Chondrocyte (in vitro differentiated cells): ENCODE results near the gene PRX. TPM values are rescaled to one million over a fixed set of nuclear protein-coding genes. Genes with fewer than 3 reads are reported as not detected.
"Not testable (repeated sequence)": the region's sequence is repeated elsewhere in the genome, so short reads cannot be mapped to it uniquely, and the experiment has no call there.

ENCODE experiments used
- DNase-seq: peaks from one replicate; pipeline ENCODE4 v3.0.0; 2021; ENCODE audit warnings: mixed read lengths, low spot score
- H3K27ac Mint-ChIP-seq: one replicate; pipeline ENCODE4 v1.8.0; 2021; ENCODE audit warnings: mild to moderate bottlenecking, moderate library complexity, mixed read lengths; ENCODE audit not compliant: unreplicated experiment
- H3K27me3 Mint-ChIP-seq: 2 replicates; pipeline ENCODE4 v1.8.0; 2021; ENCODE audit warnings: low read depth, mixed read lengths
- H3K36me3 Mint-ChIP-seq: 2 replicates; pipeline ENCODE4 v1.8.0; 2021; ENCODE audit warnings: low read depth, mixed read lengths
- H3K4me1 Mint-ChIP-seq: 2 replicates; pipeline ENCODE4 v1.8.0; 2021; ENCODE audit warnings: low read depth, mild to moderate bottlenecking, mixed read lengths
- H3K4me3 Mint-ChIP-seq: one replicate; pipeline ENCODE4 v1.8.0; 2021; ENCODE audit warnings: mild to moderate bottlenecking, moderate library complexity, mixed read lengths; ENCODE audit not compliant: unreplicated experiment
- H3K9me3 Mint-ChIP-seq: 2 replicates; pipeline ENCODE4 v1.8.0; 2021; ENCODE audit warnings: low read depth, mixed read lengths
- total RNA-seq: library from RNA; stranded (reverse); gene quantifications from 3 replicates; pipeline ENCODE4 v1.2.1, GENCODE V29; 2021
- TF ChIP-seq, protein P1 (sequence below): fragments of 200-600 bp; sonication (generic); IDR thresholded peaks from 2 replicates; pipeline ENCODE4 v1.5.0; 2021; ENCODE audit warnings: antibody characterized with exemption, mild to moderate bottlenecking, moderate library complexity

The PRX gene
- total RNA-seq, 1 donor from 2014 or later: 4.9 TPM

DNA sequence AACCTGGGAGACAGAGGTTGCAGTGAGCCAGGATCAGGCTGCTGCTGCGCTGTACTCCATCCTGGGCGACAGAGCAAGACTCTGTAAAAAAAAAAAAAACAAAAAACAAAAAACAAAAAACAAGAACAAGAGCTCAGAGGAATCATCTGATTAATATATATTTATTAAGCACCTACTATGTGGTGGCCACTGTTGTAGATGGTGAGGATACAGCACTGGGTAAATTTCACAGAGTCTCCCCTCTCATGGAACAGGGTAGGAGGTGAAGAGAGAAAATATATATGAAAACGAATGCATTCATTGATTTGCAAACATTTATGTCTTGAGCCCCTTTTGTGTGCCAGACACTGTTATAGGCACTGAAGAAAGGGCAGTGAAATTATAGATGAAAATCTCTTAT is 18.5 kb upstream of the PRX start:
- no peaks in the 10 kb centered on the region for H3K27me3 Mint-ChIP-seq
- H3K4me3 Mint-ChIP-seq: no peak overlapping the region
- H3K36me3 Mint-ChIP-seq: no peaks in the 10 kb centered on the region
- no peak for DNase-seq
- TF ChIP-seq, protein P1, sequence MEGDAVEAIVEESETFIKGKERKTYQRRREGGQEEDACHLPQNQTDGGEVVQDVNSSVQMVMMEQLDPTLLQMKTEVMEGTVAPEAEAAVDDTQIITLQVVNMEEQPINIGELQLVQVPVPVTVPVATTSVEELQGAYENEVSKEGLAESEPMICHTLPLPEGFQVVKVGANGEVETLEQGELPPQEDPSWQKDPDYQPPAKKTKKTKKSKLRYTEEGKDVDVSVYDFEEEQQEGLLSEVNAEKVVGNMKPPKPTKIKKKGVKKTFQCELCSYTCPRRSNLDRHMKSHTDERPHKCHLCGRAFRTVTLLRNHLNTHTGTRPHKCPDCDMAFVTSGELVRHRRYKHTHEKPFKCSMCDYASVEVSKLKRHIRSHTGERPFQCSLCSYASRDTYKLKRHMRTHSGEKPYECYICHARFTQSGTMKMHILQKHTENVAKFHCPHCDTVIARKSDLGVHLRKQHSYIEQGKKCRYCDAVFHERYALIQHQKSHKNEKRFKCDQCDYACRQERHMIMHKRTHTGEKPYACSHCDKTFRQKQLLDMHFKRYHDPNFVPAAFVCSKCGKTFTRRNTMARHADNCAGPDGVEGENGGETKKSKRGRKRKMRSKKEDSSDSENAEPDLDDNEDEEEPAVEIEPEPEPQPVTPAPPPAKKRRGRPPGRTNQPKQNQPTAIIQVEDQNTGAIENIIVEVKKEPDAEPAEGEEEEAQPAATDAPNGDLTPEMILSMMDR: no peak
- H3K4me1 Mint-ChIP-seq: peaks cover 15% of the 10 kb centered on the region
- no peak overlapping the region for H3K27ac Mint-ChIP-seq
- H3K9me3 Mint-ChIP-seq: no peaks in the 10 kb centered on the region

DNA sequence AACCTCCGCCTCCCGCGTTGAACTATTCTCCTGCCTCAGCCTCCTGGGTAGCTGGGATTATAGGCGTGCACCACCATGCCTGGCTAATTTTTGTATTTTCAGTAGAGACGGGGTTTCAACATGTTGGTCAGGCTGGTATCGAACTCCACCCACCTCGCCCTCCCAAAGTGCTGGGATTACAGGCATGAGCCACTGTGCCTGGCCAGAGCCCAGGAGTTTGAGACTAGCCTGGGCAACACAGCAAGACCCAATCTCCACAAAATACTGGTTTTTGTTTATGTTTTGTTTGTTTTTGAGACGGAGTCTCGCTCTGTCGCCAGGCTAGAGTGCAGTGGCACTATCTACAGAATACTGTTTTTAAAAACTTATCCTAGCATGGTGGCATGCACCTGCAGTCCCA is 17.1 kb upstream of the PRX start:
- not testable (repeated sequence) for H3K4me3 Mint-ChIP-seq, H3K27me3 Mint-ChIP-seq, H3K27ac Mint-ChIP-seq, H3K36me3 Mint-ChIP-seq, H3K9me3 Mint-ChIP-seq, DNase-seq
- H3K4me1 Mint-ChIP-seq: peaks cover 21% of the 10 kb centered on the region

DNA sequence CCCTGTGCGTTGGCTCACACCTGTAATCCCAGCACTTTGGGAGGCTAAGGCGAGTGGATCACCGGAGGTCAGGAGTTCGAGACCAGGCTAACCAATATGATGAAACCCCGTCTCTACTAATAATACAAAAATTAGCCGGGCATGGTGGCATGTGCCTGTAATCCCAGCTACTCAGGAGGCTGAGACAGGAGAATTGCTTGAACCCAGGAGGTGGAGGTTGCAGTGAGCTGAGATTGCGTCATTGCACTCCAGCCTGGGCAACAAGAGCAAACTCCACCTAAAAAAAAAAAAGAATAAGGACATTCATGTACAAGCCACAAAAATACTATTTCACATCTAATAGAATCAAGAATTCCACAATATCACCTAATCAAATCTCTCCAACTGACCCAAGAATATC is 15.0 kb upstream of the PRX start:
- not testable (repeated sequence) for H3K4me3 Mint-ChIP-seq, H3K27ac Mint-ChIP-seq, H3K9me3 Mint-ChIP-seq, DNase-seq, H3K27me3 Mint-ChIP-seq, H3K36me3 Mint-ChIP-seq
- peaks cover 21% of the 10 kb centered on the region for H3K4me1 Mint-ChIP-seq

DNA sequence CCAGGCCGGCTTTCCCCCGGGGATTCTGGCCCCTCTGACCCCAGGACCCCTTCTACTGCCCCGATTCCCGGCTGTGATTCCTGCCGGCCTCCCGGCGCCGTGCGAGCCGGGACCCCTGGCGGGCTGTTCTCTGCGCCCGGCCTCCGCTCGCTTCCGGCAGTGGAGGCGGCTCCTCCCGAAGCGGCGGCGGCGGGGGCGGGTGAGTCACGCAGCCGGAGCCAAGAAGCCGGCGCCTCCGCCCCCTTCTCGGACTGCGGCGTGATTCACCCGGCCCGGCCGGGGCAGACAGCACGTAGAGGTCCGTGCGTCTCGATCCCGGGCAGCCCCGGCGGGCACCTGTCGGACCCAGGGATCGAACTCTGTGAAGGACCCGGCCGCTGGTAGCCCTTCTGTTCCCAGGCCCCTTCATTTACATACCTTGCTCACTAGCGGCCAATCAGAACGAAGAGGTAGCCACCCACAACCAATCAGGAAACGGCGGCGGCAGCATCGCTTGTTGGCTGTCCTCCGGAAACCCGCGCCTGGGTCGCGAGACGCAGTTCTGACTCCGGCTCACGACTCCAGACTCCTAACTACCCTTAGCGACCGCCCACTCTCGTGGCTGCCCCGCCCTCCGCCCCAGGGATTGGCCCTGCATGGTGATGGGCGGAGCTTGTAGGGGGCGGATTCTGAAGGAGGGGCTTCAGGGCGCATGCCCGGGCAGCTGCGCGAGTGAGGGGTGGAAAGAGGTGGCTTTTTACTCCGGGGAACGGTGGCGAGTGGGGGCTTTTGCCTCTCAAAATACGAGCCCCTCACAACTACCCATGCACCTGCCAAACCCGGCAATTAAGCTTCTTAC is 12.5 kb upstream of the PRX start, which contains the start of gene SERTAD1:
TSS of gene SERTAD1 (minus strand) at position 543 of the 838 bp plus-strand sequence. CDS start 2,446 bp downstream, outside the sequence.
- peaks cover 6% of the 10 kb centered on the region for H3K36me3 Mint-ChIP-seq
- peak; percentile 100 for DNase-seq
- TF ChIP-seq, protein P1: peak; percentile 96
- H3K4me3 Mint-ChIP-seq: peak within 1 kb of the TSS; percentile 93
- H3K27ac Mint-ChIP-seq: peak within 1 kb of the TSS; percentile 98
- peaks cover 29% of the 10 kb centered on the region for H3K4me1 Mint-ChIP-seq
- no peaks in the 10 kb centered on the region for H3K9me3 Mint-ChIP-seq
- H3K27me3 Mint-ChIP-seq: no peaks in the 10 kb centered on the region

DNA sequence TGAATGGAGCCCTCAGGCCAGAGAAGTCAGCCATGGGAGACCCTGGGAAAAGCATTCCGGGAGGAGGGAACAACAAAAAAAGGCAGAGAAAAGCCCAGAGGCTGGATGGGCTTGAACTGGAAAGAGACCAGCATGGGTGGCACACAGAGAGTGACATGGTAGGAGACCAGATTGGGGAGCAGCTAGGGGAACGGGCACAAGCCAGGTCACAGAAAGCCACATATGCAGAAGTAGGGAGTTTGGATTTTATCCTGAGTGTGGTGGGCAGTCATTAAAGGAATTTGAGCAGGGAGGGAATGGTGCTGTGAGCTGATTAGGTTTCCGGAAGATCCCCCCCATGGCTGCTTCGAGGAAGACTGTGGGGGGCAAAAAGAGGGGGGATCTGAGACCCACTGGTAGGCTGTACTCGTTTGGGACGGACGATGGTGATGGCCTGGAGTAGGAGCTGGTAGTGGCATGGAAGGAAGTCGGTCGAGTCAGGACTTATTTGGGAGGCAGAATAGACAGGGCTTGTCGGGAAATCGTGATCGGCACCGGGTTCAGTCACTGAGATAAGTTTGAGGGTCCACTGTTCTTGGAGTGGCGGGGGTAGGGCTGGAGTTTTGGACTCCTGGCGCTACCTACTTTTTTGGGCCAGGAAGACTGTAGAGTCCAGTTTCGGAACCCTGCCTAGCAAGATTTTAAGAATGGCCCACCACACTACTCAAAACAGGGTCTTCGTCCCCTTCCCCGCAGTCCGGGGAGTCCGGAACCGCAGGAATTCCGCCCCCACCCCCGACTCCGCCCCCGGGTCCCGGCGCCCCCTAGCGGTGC is 11.7 kb upstream of the PRX start:
- Mint-ChIP-seq H3K4me3 (peak overlapping the region; percentile 93), H3K27ac (peak overlapping the region; percentile 98), H3K9me3 (no peaks in the 10 kb centered on the region), H3K4me1 (peaks cover 31% of the 10 kb centered on the region), H3K36me3 (peaks cover 6% of the 10 kb centered on the region), H3K27me3 (no peaks in the 10 kb centered on the region)
- TF ChIP-seq, protein P1: no peak
- DNase-seq: no peak

DNA sequence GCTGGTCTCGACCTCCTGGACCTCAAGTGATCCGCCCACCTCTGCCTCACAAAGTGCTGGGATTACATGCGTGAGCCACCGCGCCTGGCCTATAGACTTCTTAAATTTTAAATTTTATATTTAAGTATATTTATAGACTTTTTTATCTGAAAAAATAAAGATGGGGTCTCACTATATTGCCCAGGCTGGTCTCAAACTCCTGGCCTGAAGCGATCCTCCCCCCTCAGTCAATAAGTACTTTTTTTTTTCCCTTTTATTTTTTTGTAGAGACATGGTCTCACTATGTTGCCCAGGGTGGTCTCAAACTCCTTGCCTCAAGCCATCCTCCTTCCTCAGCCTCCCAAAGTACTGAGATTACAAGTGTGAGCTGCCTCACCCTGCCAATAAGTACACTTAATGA is 10.8 kb upstream of the PRX start:
- Mint-ChIP-seq H3K27ac (peak overlapping the region; percentile 87), H3K36me3 (peaks cover 6% of the 10 kb centered on the region), H3K4me3 (peak overlapping the region; percentile 63), H3K9me3 (no peaks in the 10 kb centered on the region), H3K27me3 (no peaks in the 10 kb centered on the region), H3K4me1 (peaks cover 31% of the 10 kb centered on the region)
- no peak for DNase-seq
- TF ChIP-seq, protein P1: no peak
